B cell (primary cell): ENCODE measurements around the gene STXBP6.

Experiments
- CTCF ChIP-seq: fragments of 200-600 bp; IDR thresholded peaks from one replicate; pipeline ENCODE4 v1.8.0; 2022; ENCODE audit warnings: antibody characterized with exemption, mild to moderate bottlenecking
- EZH2 ChIP-seq: IDR thresholded peaks from 2 replicates; pipeline ENCODE4 v1.6.1; 2012; ENCODE audit warnings: borderline replicate concordance, low read depth, mild to moderate bottlenecking, moderate library complexity, low read length; ENCODE audit not compliant: insufficient read depth, poor library complexity, severe bottlenecking

GRCh38 chr14:24829862-24830261 lies 220.1 kb downstream of the STXBP6 start:
- TF ChIP-seq EZH2 (no peak), CTCF (no peak)
